ENCODE measurements around the gene ARHGAP26.

Gene ARHGAP26

GRCh38 chr5:142777099-142777498, 6.9 kb downstream of the ARHGAP26 start:
- Histone ChIP-seq H3K4me3 (no peak overlapping the region), H3K27ac (no peak overlapping the region)
- DNase-seq (ENCODE audit: low spot score) = no peak
- no peak for TF ChIP-seq CTCF (IDR thresholded peaks at IDR 0.05)

- H3K4me3 ChIP-seq = no peak overlapping the region
- no peak for DNase-seq (ENCODE audit: low spot score)
- TF ChIP-seq CTCF (IDR thresholded peaks at IDR 0.05) = no peak
- no peak overlapping the region for H3K27ac ChIP-seq
Measured at GRCh38 chr5:142777850-142778249, 7.7 kb downstream of the ARHGAP26 start.

GRCh38 chr5:142779163-142779840, 9.1 kb downstream of the ARHGAP26 start:
- no peak for TF ChIP-seq CTCF (IDR thresholded peaks at IDR 0.05)
- Histone ChIP-seq H3K4me3 (no peak overlapping the region), H3K27ac (no peak overlapping the region)
- DNase-seq (ENCODE audit: low spot score) = no peak

- Histone ChIP-seq H3K4me3 (no peak overlapping the region), H3K27ac (no peak overlapping the region)
- no peak for TF ChIP-seq CTCF (IDR thresholded peaks at IDR 0.05)
- DNase-seq (ENCODE audit: low spot score) = no peak
Measured at GRCh38 chr5:142780871-142781270, 10.7 kb downstream of the ARHGAP26 start.

GRCh38 chr5:142782976-142783530, 12.9 kb downstream of the ARHGAP26 start:
- H3K27ac ChIP-seq = peak overlapping the region in 1 of 2 donors; percentile 76
- peak overlapping the region; percentile 51 for H3K4me3 ChIP-seq
- no peak for TF ChIP-seq CTCF (IDR thresholded peaks at IDR 0.05)
- DNase-seq (ENCODE audit: low spot score) = no peak

- Histone ChIP-seq H3K4me3 (peak overlapping the region; percentile 51), H3K27ac (peak overlapping the region in 1 of 2 donors; percentile 76)
- TF ChIP-seq CTCF (IDR thresholded peaks at IDR 0.05) = no peak
- DNase-seq (ENCODE audit: low spot score) = no peak
Measured at GRCh38 chr5:142783601-142784341, 13.6 kb downstream of the ARHGAP26 start.
